Lower leg skin (tissue), 3 donors: Measurements from ENCODE around the gene BORCS5.

Experiments
- CTCF ChIP-seq, 3 donors: fragments of 450-650 bp; IDR thresholded peaks; one replicate each; pipeline ENCODE4 v1.5.1; 2016; ENCODE audit warnings: antibody characterized with exemption in 3 of 3, mild to moderate bottlenecking in 3 of 3, moderate library complexity in 2 of 3
- POLR2A ChIP-seq, 2 donors: fragments of 450-650 bp; IDR thresholded peaks; one replicate each; pipeline ENCODE4 v1.6.1; 2016 to 2017; ENCODE audit warnings: antibody characterized with exemption in 2 of 2, mild to moderate bottlenecking in 1 of 2, moderate library complexity in 1 of 2

GRCh38 chr12:12487490-12487889, 130.6 kb downstream of the BORCS5 start:
- no peak for TF ChIP-seq POLR2A (IDR thresholded peaks at IDR 0.05)
- no peak for TF ChIP-seq CTCF (IDR thresholded peaks at IDR 0.05)
